HEK293 (cell line): ENCODE measurements around the gene TAF8.

Experiments used
- CTCF ChIA-PET: fragments of 350-600 bp; formaldehyde crosslinking; extraction: SDS; loops from one replicate; lab custom pipeline; 2021; ENCODE audit warnings: antibody characterized with exemption; lab: Yijun Ruan, JAX
- POLR2A ChIA-PET: fragments of 300-600 bp; formaldehyde crosslinking; extraction: SDS; loops from one replicate; lab custom pipeline; 2020; ENCODE audit warnings: antibody characterized with exemption, inconsistent platforms; lab: Yijun Ruan, JAX
- H3K27ac ChIP-seq: fragments of 200-500 bp; sonication (Bioruptor generic); 2 replicates; pipeline ENCODE4 v1.5.1; 2014; ENCODE audit warnings: low read depth, low read length, control low read depth, inconsistent platforms; ENCODE audit errors: extremely low read depth
- H3K36me3 ChIP-seq, 2 experiments: fragments of 200-500 bp in 1 of 2; sonication (Bioruptor generic) in 1 of 2; 1 replicate in 1 of 2; 2 replicates in 1 of 2; pipeline ENCODE4 v1.5.1; 2014 to 2017; ENCODE audit warnings: inconsistent platforms in 2 of 2, low read length in 2 of 2; ENCODE audit not compliant: control insufficient read depth in 2 of 2, insufficient read depth in 1 of 2
- H3K4me1 ChIP-seq: fragments of 200-500 bp; sonication (Bioruptor generic); 2 replicates; pipeline ENCODE4 v1.5.1; 2014; ENCODE audit warnings: mild to moderate bottlenecking, low read length, inconsistent platforms; ENCODE audit not compliant: control insufficient read depth, insufficient read depth
- H3K4me3 ChIP-seq: 2 replicates; pipeline ENCODE4 v1.5.1; 2011; ENCODE audit warnings: low read depth, mild to moderate bottlenecking, control low read depth, low read length, moderate library complexity
- H3K9me3 ChIP-seq: fragments of 200-500 bp; sonication (Bioruptor generic); 2 replicates; pipeline ENCODE4 v1.5.1; 2014; ENCODE audit warnings: low read depth, low read length, inconsistent platforms; ENCODE audit not compliant: control insufficient read depth, insufficient read depth
- BCL11A ChIP-seq: fragments of 450-650 bp; formaldehyde crosslinking; IDR thresholded peaks from 2 replicates; pipeline ENCODE4 v1.5.1; 2016; ENCODE audit warnings: low read depth, missing biosample characterization, missing genetic modification characterization
- GFI1B ChIP-seq: fragments of 450-650 bp; formaldehyde crosslinking; IDR thresholded peaks from 2 replicates; pipeline ENCODE4 v1.5.1; 2016; ENCODE audit warnings: missing biosample characterization, missing genetic modification characterization
- IKZF3 ChIP-seq: fragments of 450-650 bp; IDR thresholded peaks from 2 replicates; pipeline ENCODE4 v1.5.0; 2018; ENCODE audit warnings: missing biosample characterization, mild to moderate bottlenecking, missing genetic modification characterization, moderate library complexity
- KLF1 ChIP-seq: fragments of 450-650 bp; formaldehyde crosslinking; IDR thresholded peaks from 2 replicates; pipeline ENCODE4 v1.5.1; 2016; ENCODE audit warnings: missing biosample characterization, missing genetic modification characterization
- KLF10 ChIP-seq: fragments of 450-650 bp; IDR thresholded peaks from 2 replicates; pipeline ENCODE4 v1.5.1; 2018; ENCODE audit warnings: missing biosample characterization, mild to moderate bottlenecking, missing genetic modification characterization
- KLF8 ChIP-seq: fragments of 450-650 bp; formaldehyde crosslinking; IDR thresholded peaks from 2 replicates; pipeline ENCODE4 v1.5.1; 2016; ENCODE audit warnings: missing biosample characterization, missing genetic modification characterization
- PATZ1 ChIP-seq: fragments of 450-650 bp; formaldehyde crosslinking; IDR thresholded peaks from 2 replicates; pipeline ENCODE4 v1.5.1; 2016; ENCODE audit warnings: missing biosample characterization, missing genetic modification characterization
- SCRT2 ChIP-seq: fragments of 450-650 bp; formaldehyde crosslinking; IDR thresholded peaks from 2 replicates; pipeline ENCODE4 v1.5.1; 2016; ENCODE audit warnings: missing biosample characterization, missing genetic modification characterization
- ZBTB20 ChIP-seq: fragments of 450-650 bp; formaldehyde crosslinking; IDR thresholded peaks from 2 replicates; pipeline ENCODE4 v1.5.1; 2016; ENCODE audit warnings: missing biosample characterization, missing genetic modification characterization
- ZBTB21 ChIP-seq: fragments of 450-650 bp; formaldehyde crosslinking; IDR thresholded peaks from 2 replicates; pipeline ENCODE4 v1.5.1; 2017; ENCODE audit warnings: missing biosample characterization, missing genetic modification characterization
- ZBTB44 ChIP-seq: fragments of 450-650 bp; IDR thresholded peaks from 2 replicates; pipeline ENCODE4 v1.5.1; 2018; ENCODE audit warnings: missing biosample characterization, mild to moderate bottlenecking, missing genetic modification characterization
- ZFHX2 ChIP-seq: fragments of 450-650 bp; formaldehyde crosslinking; conservative IDR thresholded peaks from 2 replicates; pipeline ENCODE4 v1.5.1; 2016; ENCODE audit warnings: missing biosample characterization, missing genetic modification characterization
- ZFP41 ChIP-seq: fragments of 450-650 bp; formaldehyde crosslinking; IDR thresholded peaks from 2 replicates; pipeline ENCODE4 v1.5.1; 2016; ENCODE audit warnings: missing biosample characterization, missing genetic modification characterization, borderline replicate concordance
- ZNF223 ChIP-seq: fragments of 450-650 bp; formaldehyde crosslinking; IDR thresholded peaks from 2 replicates; pipeline ENCODE4 v1.5.1; 2016; ENCODE audit warnings: missing biosample characterization, missing genetic modification characterization
- ZNF26 ChIP-seq: fragments of 450-650 bp; formaldehyde crosslinking; IDR thresholded peaks from 2 replicates; pipeline ENCODE4 v1.5.1; 2016; ENCODE audit warnings: missing biosample characterization, missing genetic modification characterization
- ZNF555 ChIP-seq: fragments of 450-650 bp; formaldehyde crosslinking; conservative IDR thresholded peaks from 2 replicates; pipeline ENCODE4 v1.5.1; 2017; ENCODE audit warnings: missing biosample characterization, mild to moderate bottlenecking, missing genetic modification characterization, inconsistent platforms
- ZNF571 ChIP-seq: fragments of 450-650 bp; formaldehyde crosslinking; IDR thresholded peaks from 2 replicates; pipeline ENCODE4 v1.5.0; 2017; ENCODE audit warnings: missing biosample characterization, missing genetic modification characterization
- ZNF639 ChIP-seq: fragments of 450-650 bp; formaldehyde crosslinking; IDR thresholded peaks from 2 replicates; pipeline ENCODE4 v1.5.1; 2016; ENCODE audit warnings: missing biosample characterization, missing genetic modification characterization
- ZNF645 ChIP-seq: fragments of 450-650 bp; formaldehyde crosslinking; IDR thresholded peaks from 2 replicates; pipeline ENCODE4; 2016; ENCODE audit warnings: missing biosample characterization, missing genetic modification characterization
- ZNF654 ChIP-seq: fragments of 450-650 bp; formaldehyde crosslinking; IDR thresholded peaks from 2 replicates; pipeline ENCODE4 v1.5.1; 2016; ENCODE audit warnings: low read depth, missing biosample characterization, missing genetic modification characterization
- ZNF658 ChIP-seq: fragments of 450-650 bp; formaldehyde crosslinking; IDR thresholded peaks from 2 replicates; pipeline ENCODE4; 2016; ENCODE audit warnings: missing biosample characterization, missing genetic modification characterization
- ZSCAN16 ChIP-seq: fragments of 450-650 bp; formaldehyde crosslinking; IDR thresholded peaks from 2 replicates; pipeline ENCODE4 v1.5.1; 2016; ENCODE audit warnings: missing biosample characterization, missing genetic modification characterization

The TAF8 gene

GRCh38 chr6:42095094-42095493 is 44.8 kb downstream of the TAF8 start:
- Histone ChIP-seq H3K9me3 (no peaks in the 10 kb centered on the region), H3K27ac (no peak overlapping the region), H3K4me3 (no peak overlapping the region), H3K4me1 (no peaks in the 10 kb centered on the region), H3K36me3 (no peaks in the 10 kb centered on the region)
- TF ChIP-seq IKZF3 (no peak), ZBTB20 (tag by site-specific recombination) (no peak), ZNF645 (tag by site-specific recombination) (no peak), BCL11A (tag by site-specific recombination) (no peak), ZFP41 (tag by site-specific recombination) (no peak), ZNF223 (tag by site-specific recombination) (no peak), ZNF658 (tag by site-specific recombination) (no peak), KLF10 (no peak), ZNF555 (tag by site-specific recombination) (no peak), ZNF571 (tag by site-specific recombination) (no peak), ZBTB21 (no peak)
- CTCF ChIA-PET = interaction anchor here (0.5 to 2.8 kb wide), 8 partner anchors 9 to 309 kb away, joined by 3 to 10 read pairs (median 5); no protein-coding TSS in a partner anchor
- POLR2A ChIA-PET = no interaction called here

- Histone ChIP-seq H3K27ac (no peak overlapping the region), H3K4me3 (no peak overlapping the region), H3K4me1 (no peaks in the 10 kb centered on the region), H3K36me3 (no peaks in the 10 kb centered on the region), H3K9me3 (no peaks in the 10 kb centered on the region)
- CTCF ChIA-PET = interaction anchor here (0.5 to 2.8 kb wide), 17 partner anchors 8 to 603 kb away, joined by 3 to 10 read pairs (median 4); no protein-coding TSS in a partner anchor
- POLR2A ChIA-PET = no interaction called here
- TF ChIP-seq SCRT2 (peak; percentile 66), ZNF639 (no peak)
These were observed 45.6 kb downstream of the TAF8 start for GRCh38 chr6:42095776-42096541.

- Histone ChIP-seq H3K27ac (no peak overlapping the region), H3K9me3 (no peaks in the 10 kb centered on the region), H3K36me3 (no peaks in the 10 kb centered on the region), H3K4me1 (no peaks in the 10 kb centered on the region), H3K4me3 (no peak overlapping the region)
- POLR2A ChIA-PET = interaction anchor here (0.6 to 0.9 kb wide), 2 partner anchors 49 to 181 kb away, joined by 3 read pairs; partner anchors contain the start of gene TAF8
- CTCF ChIA-PET = interaction anchor here (0.6 to 1.2 kb wide), 3 partner anchors 12 to 177 kb away, joined by 3 to 9 read pairs (median 3); no protein-coding TSS in a partner anchor
- TF ChIP-seq ZNF26 (tag by site-specific recombination) (no peak), KLF8 (tag by site-specific recombination) (no peak), ZSCAN16 (tag by site-specific recombination) (no peak), ZBTB44 (tag by site-specific recombination) (no peak), ZNF654 (tag by site-specific recombination) (no peak), ZFHX2 (tag by site-specific recombination) (peak; percentile 60), KLF1 (peak; percentile 93), ZNF555 (tag by site-specific recombination) (no peak), GFI1B (tag by site-specific recombination) (no peak), PATZ1 (no peak)
These were observed 49.2 kb downstream of the TAF8 start for GRCh38 chr6:42099340-42100028.
